GM21528 (cell line): ENCODE data around the gene MRPL27.

Source experiments
- ATAC-seq: cut with Tn5 transposase; IDR thresholded peaks from one replicate; pipeline ENCODE4 v1.9.1; 2021; ENCODE audit warnings: mild to moderate bottlenecking, moderate library complexity; ENCODE audit not compliant: unreplicated experiment, low FRiP score

The MRPL27 gene

DNA sequence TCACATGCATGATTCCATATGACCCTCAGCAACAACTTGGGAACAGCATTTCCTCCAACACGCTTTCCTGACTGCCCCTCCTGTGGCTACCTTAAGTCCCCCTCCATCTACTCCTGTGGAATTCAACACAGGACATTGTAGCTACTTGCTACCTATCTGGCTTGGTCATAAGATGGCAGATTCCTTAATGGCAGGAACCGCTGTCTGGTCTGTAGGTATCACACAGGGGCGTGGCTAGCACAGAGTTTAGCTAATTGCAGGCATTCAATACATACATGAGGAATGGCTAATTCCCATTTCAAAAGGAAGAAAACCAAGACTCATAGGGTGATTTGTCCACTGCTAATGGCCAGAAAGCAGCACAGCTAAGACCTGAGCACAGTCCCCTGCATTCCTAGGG is 15.7 kb upstream of the MRPL27 start:
- no peak for ATAC-seq

GRCh38 chr17:50386510-50386909 is 13.5 kb upstream of the MRPL27 start:
- ATAC-seq = no peak

DNA sequence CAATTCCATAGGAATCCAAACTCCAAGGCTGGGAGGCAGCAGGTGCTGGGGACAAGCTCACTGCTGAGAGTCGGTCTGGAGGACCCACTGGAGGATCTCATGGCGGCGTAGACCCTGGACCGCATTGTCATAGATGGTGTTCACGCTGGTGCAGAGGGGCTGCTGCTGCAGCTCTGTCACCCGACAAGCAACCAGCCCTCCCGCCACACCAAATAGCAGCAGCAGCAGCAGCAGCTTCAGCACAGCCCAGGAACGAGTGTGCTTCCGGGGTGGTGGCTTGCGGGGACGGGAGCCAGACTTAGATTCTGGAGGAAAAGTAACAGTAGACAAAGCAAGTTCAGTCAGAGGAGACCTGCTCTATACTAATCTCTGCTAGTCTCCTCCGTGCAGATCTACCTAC is 9.9 kb upstream of the MRPL27 start:
- ATAC-seq = no peak

DNA sequence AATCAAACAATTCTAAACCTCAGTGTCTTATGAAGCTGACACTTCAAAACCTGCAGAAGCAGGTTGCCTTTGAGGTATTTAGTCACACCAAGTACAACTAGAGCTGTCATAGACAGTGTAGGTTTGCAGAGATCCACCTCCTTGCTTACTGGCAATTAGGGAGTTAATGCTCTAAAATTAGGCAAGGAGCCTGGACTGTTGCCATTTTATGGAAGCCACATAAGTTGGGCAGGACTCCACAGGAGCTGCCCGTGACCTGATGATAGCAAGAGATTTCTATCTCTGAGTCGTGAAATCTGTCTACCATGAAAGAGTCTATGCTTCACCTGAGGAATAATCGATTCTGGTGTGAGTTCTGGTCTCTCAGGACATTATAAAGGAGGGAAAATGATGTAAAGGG is 8.9 kb upstream of the MRPL27 start:
- ATAC-seq = no peak

DNA sequence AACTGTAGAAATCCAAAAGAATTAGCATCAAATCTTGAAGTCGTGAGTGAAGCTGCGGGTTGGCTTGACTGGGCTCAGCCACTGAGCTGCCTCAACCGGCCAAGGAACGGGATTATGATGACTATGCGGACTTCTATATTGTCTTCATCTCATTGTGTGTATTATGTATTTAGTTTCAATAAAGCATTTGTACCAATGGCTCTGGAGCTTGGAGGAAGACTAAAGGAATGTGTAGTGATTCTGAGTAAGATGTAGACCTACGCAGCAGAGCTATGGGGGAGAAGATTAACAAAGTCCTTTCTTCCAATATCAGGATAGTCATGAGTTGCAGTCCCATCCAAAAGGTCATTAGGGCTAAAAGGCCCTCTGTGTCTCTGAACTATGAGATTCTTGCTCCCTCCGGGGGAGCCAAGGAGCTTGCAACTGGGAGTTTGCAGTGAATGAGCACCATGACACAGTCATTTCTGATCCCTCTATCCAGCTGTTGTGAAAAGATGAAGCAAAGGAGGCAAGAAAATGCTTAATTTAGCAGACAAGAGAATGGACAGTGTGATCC is 8.4 kb upstream of the MRPL27 start:
- ATAC-seq = no peak

DNA sequence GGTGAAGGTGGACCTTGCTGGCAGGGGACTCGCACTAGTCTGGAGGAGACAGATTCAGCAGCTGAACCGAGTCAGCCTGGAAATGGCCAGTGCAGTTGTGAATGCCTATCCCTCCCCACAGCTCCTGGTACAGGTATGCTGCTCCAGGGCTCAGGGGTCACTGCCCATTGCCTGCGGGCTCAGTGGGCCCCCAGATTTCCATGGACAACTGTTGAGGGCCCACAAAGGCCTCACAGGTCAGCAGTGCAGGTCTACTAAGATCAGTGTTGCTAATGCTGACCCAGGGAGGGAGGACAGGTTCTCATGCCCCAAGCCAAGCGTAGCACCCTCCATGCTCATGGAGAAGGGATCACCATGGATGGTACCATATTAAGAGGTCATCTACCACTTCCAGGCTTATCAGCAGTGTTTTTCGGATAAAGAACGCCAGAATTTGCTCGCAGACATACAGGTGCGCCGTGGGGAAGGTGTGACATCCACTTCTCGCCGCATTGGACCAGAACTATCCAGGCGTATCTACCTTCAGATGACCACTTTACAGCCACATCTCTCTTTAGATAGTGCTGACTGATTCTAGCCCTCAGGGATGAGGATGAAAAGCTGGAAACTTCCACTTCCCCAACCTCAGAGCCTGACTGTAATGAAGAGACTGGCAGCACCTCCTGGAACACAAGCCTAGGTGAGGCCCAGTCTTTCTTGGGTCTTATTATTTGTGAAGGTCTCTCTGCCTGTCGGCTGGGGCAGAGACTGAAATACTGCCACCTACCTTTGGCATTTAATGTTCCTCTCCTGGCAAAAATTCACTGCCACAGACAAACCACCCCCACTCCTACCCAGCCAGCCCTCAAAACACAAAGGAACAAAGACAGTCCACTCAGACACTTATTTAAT is 7.6 kb upstream of the MRPL27 start:
- no peak for ATAC-seq

- no peak for ATAC-seq
These were observed 6.6 kb upstream of the MRPL27 start for GRCh38 chr17:50379351-50380132.

GRCh38 chr17:50375858-50376538 is 3.0 kb upstream of the MRPL27 start:
- no peak for ATAC-seq

DNA sequence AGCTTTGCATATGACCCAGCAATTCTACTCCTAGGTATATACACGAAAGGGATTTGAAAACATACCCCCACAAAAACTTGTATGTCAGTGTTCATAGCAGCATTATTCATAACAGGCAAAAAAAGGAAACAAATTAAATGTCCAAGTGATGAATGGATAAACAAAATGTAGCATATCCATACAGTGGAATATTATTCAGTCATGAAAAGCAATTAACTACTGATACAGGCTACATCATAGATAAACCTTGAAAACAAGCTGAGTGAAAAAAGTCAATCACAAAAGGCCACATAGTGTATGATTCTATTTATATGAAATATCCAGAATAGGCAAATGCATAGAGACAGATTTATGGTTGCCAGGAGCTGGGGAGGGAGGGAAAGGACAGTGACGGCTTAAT is 721 bp upstream of the MRPL27 start:
- no peak for ATAC-seq

- ATAC-seq = no peak
These were observed 694 bp downstream of the MRPL27 start for GRCh38 chr17:50372222-50372757.

DNA sequence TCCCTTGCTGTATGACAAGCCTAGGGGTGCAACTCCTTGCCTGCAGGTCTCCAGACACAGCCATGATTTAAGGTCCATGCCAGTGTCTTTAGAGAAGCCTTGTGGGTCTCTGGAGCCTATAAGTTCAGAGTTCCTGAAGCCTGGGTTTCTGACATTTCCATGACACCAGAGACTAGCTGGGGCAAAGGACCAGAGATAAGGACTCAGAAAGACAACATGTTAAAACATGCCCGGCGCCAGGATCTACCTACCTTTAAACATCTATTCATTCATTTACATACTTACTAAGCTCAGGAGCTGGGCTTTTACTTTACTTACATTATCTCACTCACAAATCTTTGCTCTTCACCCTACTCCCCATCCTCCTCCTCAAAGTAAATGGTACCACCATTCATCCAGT is 1.5 kb downstream of the MRPL27 start:
- ATAC-seq = no peak

DNA sequence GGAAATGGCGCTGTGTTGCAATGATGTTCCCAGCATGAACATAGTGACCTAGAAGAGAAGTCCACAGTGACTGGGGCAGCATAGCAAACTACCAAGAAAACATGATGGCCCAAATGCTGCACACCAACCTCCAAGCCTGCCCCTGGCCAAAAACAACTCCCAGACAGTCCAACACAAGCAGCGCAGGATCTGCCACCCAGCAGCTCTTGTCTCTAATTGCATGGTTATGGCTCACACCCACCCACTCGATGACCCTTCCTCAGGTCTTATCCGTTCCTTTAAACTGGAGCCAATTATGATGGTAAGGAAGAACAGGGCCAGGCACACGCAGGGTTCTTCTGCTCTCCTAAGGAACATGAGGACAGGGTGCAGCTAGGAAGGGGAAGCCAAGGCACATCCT is 2.9 kb downstream of the MRPL27 start:
- ATAC-seq = no peak

GRCh38 chr17:50367401-50367800 is 5.6 kb downstream of the MRPL27 start:
- ATAC-seq = no peak

DNA sequence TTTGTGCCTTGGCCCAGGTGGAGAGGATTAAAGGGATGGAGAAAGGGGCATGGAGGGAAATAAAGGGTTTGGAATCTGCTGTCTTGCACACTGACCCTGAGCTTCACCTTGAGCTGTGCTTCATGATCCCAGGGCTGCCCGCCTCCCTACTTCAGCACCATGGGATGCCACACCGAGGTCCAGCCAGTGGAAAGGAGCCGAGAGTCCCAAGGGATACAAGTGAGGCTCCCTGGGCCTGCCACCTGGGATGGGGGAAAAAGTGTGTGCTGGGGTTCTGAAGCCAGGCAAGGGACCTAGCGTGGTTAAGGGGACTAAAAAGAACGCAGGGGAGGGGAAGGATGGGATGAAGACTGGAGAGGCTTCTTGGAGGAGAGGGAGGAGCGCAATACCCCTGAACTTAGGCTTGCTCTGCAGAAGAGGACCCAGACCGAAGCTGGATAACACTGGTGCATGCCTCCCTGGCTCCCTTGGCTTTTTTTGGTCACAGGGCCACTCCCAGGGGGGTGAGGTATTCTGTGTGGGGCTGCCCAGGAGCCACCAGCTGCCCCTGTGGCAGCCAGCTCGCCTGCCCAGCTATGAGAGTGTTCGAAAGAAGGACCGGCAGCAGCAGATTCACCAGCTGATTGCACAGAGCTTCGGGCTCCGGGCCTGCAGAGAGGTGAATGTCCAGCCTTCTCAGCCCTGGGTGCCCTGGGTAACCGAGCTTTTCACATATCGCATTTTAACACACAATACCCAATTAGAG is 7.2 kb downstream of the MRPL27 start:
- no peak for ATAC-seq

DNA sequence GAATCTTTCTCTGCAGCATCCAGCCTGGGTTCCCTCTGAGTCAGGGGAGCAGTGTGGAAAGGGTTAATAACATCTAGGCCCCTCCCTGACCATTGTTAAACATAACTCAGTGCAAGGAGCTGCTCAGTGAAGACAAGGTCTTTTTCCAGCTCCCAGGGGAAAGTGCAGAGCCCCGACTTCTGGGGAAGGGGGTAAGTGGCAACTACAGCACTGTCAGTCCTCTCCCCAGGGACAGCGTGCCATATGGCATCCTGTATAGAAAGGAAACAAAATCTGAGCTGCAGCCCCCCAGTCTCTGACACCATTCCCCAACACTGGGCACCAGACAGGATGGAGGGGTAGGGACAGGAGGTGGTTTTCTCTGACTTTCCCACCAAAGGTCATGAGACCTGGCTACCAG is 7.8 kb downstream of the MRPL27 start:
- ATAC-seq = no peak

- no peak for ATAC-seq
These were observed 8.3 kb downstream of the MRPL27 start for GRCh38 chr17:50364715-50365114.

DNA sequence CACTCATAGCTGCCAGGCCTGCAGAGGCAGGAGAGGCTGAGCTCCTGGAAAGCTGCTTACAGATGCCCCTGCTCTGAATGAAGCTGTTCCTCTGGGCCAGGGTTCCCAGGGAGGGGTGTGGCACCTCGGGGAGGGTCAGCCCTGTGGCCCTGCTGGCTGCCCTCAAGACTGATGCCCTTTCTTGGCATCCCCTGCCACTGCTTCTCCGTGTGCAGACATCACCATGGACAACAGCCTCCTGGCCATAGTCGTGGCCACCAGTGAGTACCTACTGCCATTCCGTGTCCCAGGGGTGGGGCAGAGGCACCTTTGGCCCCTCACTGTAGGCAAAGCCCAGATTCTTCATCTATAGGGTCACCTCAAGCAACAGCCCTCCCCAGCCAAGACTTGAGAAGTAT is 8.9 kb downstream of the MRPL27 start:
- ATAC-seq = no peak

DNA sequence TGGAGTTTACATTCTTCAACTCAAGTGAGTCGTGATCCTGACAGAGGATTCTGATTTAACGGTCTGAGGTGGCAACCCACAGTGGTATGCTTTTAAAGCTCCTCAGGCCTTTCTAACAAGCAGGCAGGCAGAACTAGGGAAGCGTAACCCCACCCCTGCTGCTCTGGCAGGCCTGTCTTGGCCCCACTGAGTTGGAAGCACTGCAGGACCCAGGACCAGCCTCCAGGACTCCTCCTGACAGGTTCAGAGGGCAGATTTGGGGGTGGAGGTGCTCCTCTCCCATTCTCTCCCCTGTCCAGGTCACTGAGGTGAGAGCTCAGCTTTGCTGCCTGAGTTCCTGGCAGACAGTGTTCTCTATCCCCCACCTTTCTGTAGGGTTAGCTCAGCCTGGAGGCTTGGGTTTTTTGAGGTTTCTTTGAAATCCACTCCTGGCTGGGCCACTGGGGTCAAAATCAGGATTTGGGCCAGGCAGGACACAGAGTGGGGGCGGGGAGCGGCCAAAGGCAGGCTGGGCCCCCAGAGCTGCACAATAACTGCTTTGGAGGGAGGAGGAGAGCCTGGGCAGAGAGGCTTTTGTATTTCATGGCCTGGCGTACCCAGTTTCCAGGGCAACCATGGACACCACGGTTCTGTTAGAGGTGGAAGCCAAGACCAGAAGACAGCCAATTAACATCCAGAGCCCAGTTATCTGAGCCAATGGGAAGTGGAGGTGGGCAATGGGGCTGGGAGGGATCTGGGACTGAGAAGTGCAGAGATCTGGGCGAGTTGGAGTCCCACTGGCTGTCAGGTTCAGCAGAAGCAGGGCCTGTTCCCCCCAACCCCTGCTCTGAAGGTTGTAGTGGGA is 9.5 kb downstream of the MRPL27 start:
- ATAC-seq = no peak

- ATAC-seq = no peak
These were observed 10.3 kb downstream of the MRPL27 start for GRCh38 chr17:50362661-50363060.
